Measurements from ENCODE around the gene ELANE.

- TF ChIP-seq CTCF (IDR thresholded peaks at IDR 0.05; ENCODE audit: low read depth, low read length, missing input control) (no peak), RAD21 (IDR thresholded peaks at IDR 0.05) (no peak), MAX (IDR thresholded peaks at IDR 0.05) (no peak), YY1 (IDR thresholded peaks at IDR 0.05) (no peak), TAF1 (conservative IDR thresholded peaks at IDR 0.05) (no peak), GABPA (IDR thresholded peaks at IDR 0.05 in 1 of 2, conservative IDR thresholded peaks at IDR 0.05 in 1 of 2) (no peak)
These were observed 3.0 kb downstream of the ELANE start for GRCh38 chr19:855142-855541.
